ENCODE results near the gene EEIG1. TPM values are rescaled to one million over a fixed set of nuclear protein-coding genes. Genes with fewer than 3 reads are reported as not detected.

The EEIG1 gene
- total RNA-seq, 1 donor from 2014 or later: 44.7 TPM

DNA sequence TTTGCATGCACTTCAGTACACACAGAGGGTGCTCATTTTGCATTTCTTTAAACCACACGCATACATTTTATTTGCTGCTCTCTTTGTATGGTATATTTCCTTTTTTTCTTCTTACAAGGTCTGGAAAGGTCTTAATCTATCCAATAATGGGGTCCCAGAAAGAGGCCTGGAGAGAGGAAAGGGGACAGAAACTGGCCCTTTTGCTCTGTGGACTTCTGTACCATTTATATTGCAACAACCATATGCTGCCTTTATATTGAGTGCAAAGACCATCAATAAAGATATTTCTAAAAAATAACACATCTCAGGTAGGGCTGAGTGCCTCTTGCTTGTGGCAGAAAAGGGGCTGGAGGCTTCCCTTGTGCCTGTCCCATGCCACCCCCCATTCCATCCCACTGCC is 27.6 kb downstream of the EEIG1 start:
- H3K9me3 ChIP-seq: no peaks in the 10 kb centered on the region
- H3K27me3 ChIP-seq: no peaks in the 10 kb centered on the region
- no peak for DNase-seq
- ATAC-seq: no peak
- H3K36me3 ChIP-seq: no peaks in the 10 kb centered on the region
- no peak overlapping the region for H3K4me3 ChIP-seq
- TF ChIP-seq, protein P1, sequence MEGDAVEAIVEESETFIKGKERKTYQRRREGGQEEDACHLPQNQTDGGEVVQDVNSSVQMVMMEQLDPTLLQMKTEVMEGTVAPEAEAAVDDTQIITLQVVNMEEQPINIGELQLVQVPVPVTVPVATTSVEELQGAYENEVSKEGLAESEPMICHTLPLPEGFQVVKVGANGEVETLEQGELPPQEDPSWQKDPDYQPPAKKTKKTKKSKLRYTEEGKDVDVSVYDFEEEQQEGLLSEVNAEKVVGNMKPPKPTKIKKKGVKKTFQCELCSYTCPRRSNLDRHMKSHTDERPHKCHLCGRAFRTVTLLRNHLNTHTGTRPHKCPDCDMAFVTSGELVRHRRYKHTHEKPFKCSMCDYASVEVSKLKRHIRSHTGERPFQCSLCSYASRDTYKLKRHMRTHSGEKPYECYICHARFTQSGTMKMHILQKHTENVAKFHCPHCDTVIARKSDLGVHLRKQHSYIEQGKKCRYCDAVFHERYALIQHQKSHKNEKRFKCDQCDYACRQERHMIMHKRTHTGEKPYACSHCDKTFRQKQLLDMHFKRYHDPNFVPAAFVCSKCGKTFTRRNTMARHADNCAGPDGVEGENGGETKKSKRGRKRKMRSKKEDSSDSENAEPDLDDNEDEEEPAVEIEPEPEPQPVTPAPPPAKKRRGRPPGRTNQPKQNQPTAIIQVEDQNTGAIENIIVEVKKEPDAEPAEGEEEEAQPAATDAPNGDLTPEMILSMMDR (IDR thresholded peaks at IDR 0.05): no peak
- H3K4me1 ChIP-seq: peaks cover 22% of the 10 kb centered on the region
- intact Hi-C loops (cut with DNase I): no loop called here
- no peak overlapping the region for H3K27ac ChIP-seq

- ATAC-seq: no peak
- H3K27me3 ChIP-seq: no peaks in the 10 kb centered on the region
- intact Hi-C loops (cut with DNase I): no loop called here
- H3K4me3 ChIP-seq: no peak overlapping the region
- TF ChIP-seq, protein P1 (IDR thresholded peaks at IDR 0.05): no peak
- no peaks in the 10 kb centered on the region for H3K36me3 ChIP-seq
- H3K4me1 ChIP-seq: peaks cover 17% of the 10 kb centered on the region
- H3K9me3 ChIP-seq: no peaks in the 10 kb centered on the region
- no peak overlapping the region for H3K27ac ChIP-seq
- DNase-seq: no peak
These were observed 30.1 kb downstream of the EEIG1 start for GRCh38 chr9:127950513-127951289.

DNA sequence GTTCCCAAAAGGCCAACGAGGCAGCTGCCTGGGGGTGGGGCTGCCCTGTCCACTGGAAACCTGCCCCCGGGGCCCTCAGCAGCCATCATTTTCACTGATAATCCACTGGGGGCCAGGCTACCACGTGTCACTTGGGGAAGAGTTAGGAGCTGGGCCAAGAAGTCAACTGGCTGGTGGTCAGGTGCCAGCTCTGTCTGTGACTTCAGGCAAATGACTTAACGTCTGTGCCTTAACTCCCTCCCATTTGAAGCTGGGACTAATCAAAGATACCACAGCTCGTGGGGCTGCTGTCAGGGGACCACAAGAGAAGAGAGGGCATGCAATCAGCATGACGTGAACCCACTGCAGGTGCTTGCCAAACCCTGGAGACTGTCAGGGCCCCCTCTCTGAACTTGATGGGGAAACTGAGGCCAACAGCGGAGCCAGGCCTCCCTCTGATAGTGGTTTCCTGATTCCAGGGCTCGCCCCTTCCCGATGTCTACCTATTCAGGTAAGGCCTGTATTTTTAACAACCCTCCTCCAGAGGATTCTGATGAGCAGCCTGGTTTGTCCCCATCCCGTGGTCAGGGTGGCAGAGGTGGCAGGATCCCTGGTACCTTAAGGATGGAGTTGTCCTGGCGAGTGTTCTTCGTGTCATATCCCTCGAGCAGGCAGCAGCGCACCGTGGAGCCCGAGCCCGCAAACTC is 30.8 kb downstream of the EEIG1 start:
- no peak for ATAC-seq

DNA sequence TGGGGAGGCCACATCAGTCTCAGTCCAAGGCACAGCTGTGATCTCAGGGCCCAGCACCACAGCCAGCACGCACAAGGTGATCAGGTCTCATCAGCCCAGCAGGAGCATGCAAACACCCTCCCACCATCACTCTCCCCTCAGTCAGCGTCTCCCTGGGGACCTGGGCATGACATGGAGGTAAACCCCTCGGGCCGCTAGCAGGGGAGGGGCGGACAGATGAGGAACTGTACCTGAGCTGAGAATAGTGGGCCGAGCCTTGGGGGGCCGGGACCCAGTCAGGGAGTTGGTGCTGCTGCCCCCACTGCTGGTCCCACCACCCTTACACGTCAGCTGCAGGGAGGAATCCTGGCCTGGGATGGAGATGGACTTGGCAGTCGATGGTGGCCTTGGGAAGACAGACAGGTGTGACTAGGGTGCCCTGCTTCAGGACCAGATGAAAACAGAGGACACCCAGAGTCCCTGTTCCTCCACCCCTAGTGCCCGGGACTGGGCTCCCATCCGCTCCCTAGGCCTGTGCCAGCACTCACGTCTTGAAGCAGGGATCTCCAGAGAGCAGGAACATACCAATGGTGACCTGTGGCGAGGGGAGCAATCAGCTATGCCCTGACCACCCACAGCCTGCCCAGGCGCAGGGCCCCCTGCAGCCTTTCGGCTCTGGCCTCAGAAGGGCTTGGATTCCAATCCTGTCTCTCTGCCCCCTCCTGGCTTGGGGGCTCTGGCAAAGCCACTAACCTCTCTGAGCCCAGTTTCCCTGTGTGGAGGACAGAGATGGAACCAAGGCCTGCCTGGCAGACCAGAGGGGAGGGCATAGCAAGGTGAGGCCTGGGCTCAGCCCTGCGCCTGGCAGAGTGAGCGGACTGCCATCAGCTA is 32.7 kb downstream of the EEIG1 start:
- TF ChIP-seq, protein P1 (IDR thresholded peaks at IDR 0.05): no peak
- Histone ChIP-seq H3K4me3 (no peak overlapping the region), H3K27me3 (no peaks in the 10 kb centered on the region), H3K4me1 (no peaks in the 10 kb centered on the region), H3K9me3 (no peaks in the 10 kb centered on the region), H3K36me3 (peaks cover 18% of the 10 kb centered on the region), H3K27ac (no peak overlapping the region)
- DNase-seq (no peak), ATAC-seq (no peak)
- intact Hi-C loops (cut with DNase I): loop anchor here (10.0 kb wide), 1 partner anchor 167 kb away; no protein-coding TSS in a partner anchor

More for the DNA sequence above, 30.8 kb downstream of the EEIG1 start:
- Histone ChIP-seq H3K4me1 (peaks cover 10% of the 10 kb centered on the region), H3K27me3 (no peaks in the 10 kb centered on the region), H3K36me3 (peaks cover 7% of the 10 kb centered on the region), H3K4me3 (no peak overlapping the region), H3K9me3 (no peaks in the 10 kb centered on the region), H3K27ac (no peak overlapping the region)
- intact Hi-C loops (cut with DNase I): loop anchor here (10.0 kb wide), 1 partner anchor 165 kb away; no protein-coding TSS in a partner anchor
- TF ChIP-seq, protein P1 (IDR thresholded peaks at IDR 0.05): no peak
- DNase-seq: no peak

DNA sequence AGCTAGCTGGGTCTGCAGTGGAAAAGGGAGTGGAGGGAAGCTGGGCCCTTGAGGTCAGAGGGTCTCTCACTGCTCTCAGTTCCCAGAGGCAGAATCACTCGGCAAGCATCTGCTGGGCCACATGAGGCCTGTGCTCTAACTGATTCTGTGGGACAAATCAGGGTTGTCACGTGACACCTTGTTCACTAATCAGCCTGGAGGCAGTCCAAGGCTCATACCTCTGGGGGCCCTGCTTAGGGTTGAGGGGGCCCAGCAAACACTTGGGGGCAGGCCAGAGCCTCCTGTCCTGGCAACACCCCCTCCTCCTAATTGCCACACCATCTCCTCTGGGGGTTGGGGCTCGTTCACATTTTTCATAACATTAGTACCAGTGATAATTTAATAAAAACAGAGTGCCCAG is 34.1 kb downstream of the EEIG1 start:
- Histone ChIP-seq H3K27ac (no peak overlapping the region), H3K27me3 (no peaks in the 10 kb centered on the region), H3K4me1 (no peaks in the 10 kb centered on the region), H3K36me3 (peaks cover 28% of the 10 kb centered on the region), H3K4me3 (no peak overlapping the region), H3K9me3 (no peaks in the 10 kb centered on the region)
- no peak for DNase-seq
- intact Hi-C loops (cut with DNase I): loop anchor here (10.0 kb wide), 1 partner anchor 168 kb away; no protein-coding TSS in a partner anchor
- no peak for ATAC-seq
- TF ChIP-seq, protein P1 (IDR thresholded peaks at IDR 0.05): no peak
